ENCODE results near the gene STAB1.

DNA sequence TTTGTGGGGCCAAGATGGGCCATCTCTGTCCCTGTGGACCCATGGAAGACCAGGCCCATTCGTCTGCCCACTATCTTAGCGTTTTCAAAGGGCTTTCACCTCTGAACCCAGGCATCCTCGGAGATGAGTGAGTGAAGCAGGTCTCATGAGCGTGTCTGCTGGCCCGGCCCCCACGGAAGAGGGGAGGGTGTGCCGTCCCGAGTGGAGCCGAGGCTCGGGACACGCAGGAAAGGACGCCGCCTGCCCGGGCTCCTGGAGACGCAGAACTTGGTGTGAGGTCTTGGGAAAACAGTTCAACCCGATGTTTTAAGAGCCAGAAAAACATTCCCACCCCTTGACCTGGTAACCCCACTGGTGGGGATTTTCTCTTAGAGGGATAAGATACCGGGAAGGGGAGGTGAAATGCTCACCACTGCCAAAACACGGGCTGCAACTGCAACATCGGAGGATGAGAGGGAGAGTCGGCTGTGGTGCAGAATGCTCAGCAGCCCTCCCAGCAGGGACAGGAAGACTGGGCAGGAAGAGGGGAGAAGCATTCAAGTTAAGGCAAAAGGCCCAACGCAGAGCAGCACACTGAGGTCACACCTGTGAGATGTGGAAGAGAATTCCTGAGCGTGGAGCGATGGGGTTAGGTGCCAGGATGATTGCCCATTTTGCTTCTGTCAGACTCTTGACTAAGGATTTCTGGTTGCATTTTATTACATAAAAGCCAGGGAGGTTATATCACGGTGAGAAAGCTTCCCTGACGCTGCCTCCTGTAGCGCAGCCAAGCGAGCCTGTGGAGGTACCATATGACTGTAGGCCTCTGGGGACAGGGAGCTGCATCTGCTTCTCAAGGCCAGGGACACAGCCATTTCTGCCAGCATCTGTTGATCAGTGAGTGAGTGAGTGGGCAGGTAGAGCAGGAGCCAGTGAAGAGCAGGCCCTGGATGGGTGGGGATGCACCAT, 14.1 kb upstream of the STAB1 start:
- TF ChIP-seq EZH2 (IDR thresholded peaks at IDR 0.05; ENCODE audit: borderline replicate concordance, low read depth, low read length, severe bottlenecking): no peak
- TF ChIP-seq, protein P1, sequence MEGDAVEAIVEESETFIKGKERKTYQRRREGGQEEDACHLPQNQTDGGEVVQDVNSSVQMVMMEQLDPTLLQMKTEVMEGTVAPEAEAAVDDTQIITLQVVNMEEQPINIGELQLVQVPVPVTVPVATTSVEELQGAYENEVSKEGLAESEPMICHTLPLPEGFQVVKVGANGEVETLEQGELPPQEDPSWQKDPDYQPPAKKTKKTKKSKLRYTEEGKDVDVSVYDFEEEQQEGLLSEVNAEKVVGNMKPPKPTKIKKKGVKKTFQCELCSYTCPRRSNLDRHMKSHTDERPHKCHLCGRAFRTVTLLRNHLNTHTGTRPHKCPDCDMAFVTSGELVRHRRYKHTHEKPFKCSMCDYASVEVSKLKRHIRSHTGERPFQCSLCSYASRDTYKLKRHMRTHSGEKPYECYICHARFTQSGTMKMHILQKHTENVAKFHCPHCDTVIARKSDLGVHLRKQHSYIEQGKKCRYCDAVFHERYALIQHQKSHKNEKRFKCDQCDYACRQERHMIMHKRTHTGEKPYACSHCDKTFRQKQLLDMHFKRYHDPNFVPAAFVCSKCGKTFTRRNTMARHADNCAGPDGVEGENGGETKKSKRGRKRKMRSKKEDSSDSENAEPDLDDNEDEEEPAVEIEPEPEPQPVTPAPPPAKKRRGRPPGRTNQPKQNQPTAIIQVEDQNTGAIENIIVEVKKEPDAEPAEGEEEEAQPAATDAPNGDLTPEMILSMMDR (IDR thresholded peaks at IDR 0.05; ENCODE audit: borderline replicate concordance, extremely low read depth, low read length, poor library complexity, severe bottlenecking): no peak
